C4-2B (cell line): ENCODE data around the gene WWP2.
"Not testable (repeated sequence)": the region's sequence is repeated elsewhere in the genome, so short reads cannot be mapped to it uniquely, and the experiment has no call there.

Experiments used
- ZFX ChIP-seq: fragments of 450-650 bp; IDR thresholded peaks from 2 replicates; pipeline ENCODE4 v1.6.1; 2017
- TF ChIP-seq, protein P1 (sequence below): fragments of 450-650 bp; conservative IDR thresholded peaks from 2 replicates; pipeline ENCODE4 v1.5.1; 2017; ENCODE audit warnings: mild to moderate bottlenecking

DNA sequence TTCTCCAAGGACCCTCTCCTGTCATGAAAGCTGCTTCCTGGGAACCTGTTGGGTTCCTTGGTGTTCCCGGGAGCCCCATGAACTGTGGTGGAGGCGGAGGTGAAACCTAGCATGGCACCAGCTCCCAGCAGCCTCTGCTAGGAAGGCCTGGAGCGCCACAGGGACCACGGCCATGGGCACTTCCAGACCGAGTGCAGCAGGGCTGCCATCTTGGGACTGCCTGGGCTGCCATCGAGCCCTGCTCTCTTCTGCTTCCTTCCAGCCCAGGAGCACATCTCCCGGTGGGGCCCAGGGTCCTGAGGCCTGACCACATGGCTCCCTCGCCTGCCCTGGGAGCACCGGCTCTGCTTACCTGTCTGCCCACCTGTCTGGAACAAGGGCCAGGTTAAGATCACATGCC lies 201.2 kb downstream of the WWP2 start:
- TF ChIP-seq, protein P1, sequence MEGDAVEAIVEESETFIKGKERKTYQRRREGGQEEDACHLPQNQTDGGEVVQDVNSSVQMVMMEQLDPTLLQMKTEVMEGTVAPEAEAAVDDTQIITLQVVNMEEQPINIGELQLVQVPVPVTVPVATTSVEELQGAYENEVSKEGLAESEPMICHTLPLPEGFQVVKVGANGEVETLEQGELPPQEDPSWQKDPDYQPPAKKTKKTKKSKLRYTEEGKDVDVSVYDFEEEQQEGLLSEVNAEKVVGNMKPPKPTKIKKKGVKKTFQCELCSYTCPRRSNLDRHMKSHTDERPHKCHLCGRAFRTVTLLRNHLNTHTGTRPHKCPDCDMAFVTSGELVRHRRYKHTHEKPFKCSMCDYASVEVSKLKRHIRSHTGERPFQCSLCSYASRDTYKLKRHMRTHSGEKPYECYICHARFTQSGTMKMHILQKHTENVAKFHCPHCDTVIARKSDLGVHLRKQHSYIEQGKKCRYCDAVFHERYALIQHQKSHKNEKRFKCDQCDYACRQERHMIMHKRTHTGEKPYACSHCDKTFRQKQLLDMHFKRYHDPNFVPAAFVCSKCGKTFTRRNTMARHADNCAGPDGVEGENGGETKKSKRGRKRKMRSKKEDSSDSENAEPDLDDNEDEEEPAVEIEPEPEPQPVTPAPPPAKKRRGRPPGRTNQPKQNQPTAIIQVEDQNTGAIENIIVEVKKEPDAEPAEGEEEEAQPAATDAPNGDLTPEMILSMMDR: not testable (repeated sequence)
- TF ChIP-seq ZFX: not testable (repeated sequence)
